GM23248 (cell line): ENCODE results near the gene STKLD1. TPM values are rescaled to one million over a fixed set of nuclear protein-coding genes. Genes with fewer than 3 reads are reported as not detected.

Experiments
- DNase-seq: peaks from one replicate; pipeline ENCODE4 v3.0.0-alpha.2; 2015
- H2AFZ ChIP-seq: fragments of 200-600 bp; sonication (generic); 2 replicates; pipeline ENCODE4 v1.6.1; 2016; ENCODE audit warnings: antibody characterized with exemption
- H3F3A ChIP-seq: fragments of 200-600 bp; sonication (generic); 2 replicates; pipeline ENCODE4 v1.6.1; 2016; ENCODE audit warnings: mild to moderate bottlenecking, antibody characterized with exemption, mixed run types; ENCODE audit not compliant: insufficient read depth
- H3K27ac ChIP-seq: fragments of 200-600 bp; sonication (generic); 2 replicates; pipeline ENCODE4 v1.5.1; 2016; ENCODE audit warnings: mild to moderate bottlenecking
- H3K27me3 ChIP-seq: fragments of 200-600 bp; sonication (generic); replicated peaks from 2 replicates; pipeline ENCODE4 v1.6.1; 2016; ENCODE audit warnings: mild to moderate bottlenecking; ENCODE audit not compliant: insufficient read depth
- H3K36me3 ChIP-seq: fragments of 200-600 bp; sonication (generic); 2 replicates; pipeline ENCODE4 v1.6.1; 2016; ENCODE audit warnings: low read depth, mild to moderate bottlenecking
- H3K4me1 ChIP-seq: fragments of 200-600 bp; sonication (generic); 2 replicates; pipeline ENCODE4 v1.6.1; 2016; ENCODE audit warnings: mild to moderate bottlenecking; ENCODE audit not compliant: insufficient read depth
- H3K4me2 ChIP-seq: fragments of 200-600 bp; sonication (generic); one replicate; pipeline ENCODE4 v1.6.1; 2016; ENCODE audit warnings: mild to moderate bottlenecking; ENCODE audit not compliant: unreplicated experiment
- H3K4me3 ChIP-seq: fragments of 200-600 bp; sonication (generic); 2 replicates; pipeline ENCODE4 v1.5.1; 2016; ENCODE audit warnings: mild to moderate bottlenecking
- H3K79me2 ChIP-seq: fragments of 200-600 bp; sonication (generic); 2 replicates; pipeline ENCODE4 v1.6.1; 2016; ENCODE audit warnings: mild to moderate bottlenecking; ENCODE audit not compliant: insufficient read depth
- H3K9ac ChIP-seq: fragments of 200-600 bp; sonication (generic); 2 replicates; pipeline ENCODE4 v1.6.1; 2016; ENCODE audit warnings: mild to moderate bottlenecking
- H3K9me2 ChIP-seq: fragments of 200-600 bp; sonication (generic); 2 replicates; pipeline ENCODE4 v1.6.1; 2016; ENCODE audit warnings: mixed run types, mild to moderate bottlenecking, moderate library complexity; ENCODE audit not compliant: insufficient read depth
- H3K9me3 ChIP-seq: fragments of 200-600 bp; sonication (generic); one replicate; pipeline ENCODE4 v1.6.1; 2017; ENCODE audit warnings: low read depth
- H4K20me1 ChIP-seq: fragments of 200-600 bp; sonication (generic); 2 replicates; pipeline ENCODE4 v1.6.0; 2016; ENCODE audit not compliant: insufficient read depth
- EZH2 ChIP-seq: fragments of 200-600 bp; sonication (generic); IDR thresholded peaks from 2 replicates; pipeline ENCODE4 v1.6.1; 2018; ENCODE audit warnings: antibody characterized with exemption, mild to moderate bottlenecking; ENCODE audit not compliant: insufficient read depth, poor library complexity, severe bottlenecking
- EZH2phosphoT487 ChIP-seq: fragments of 200-600 bp; sonication (generic); IDR thresholded peaks from 2 replicates; pipeline ENCODE4 v1.6.1; 2018; ENCODE audit warnings: antibody characterized with exemption, moderate library complexity, mild to moderate bottlenecking, low read depth; ENCODE audit not compliant: insufficient read depth
- WGBS, 2 experiments: methylation state at CpG; one replicate each; pipeline ENCODE4 v1.1.6; 2015 to 2017; ENCODE audit warnings: low lambda C conversion rate in 2 of 2, low coverage in 1 of 2; ENCODE audit errors: missing lambda C conversion rate in 2 of 2; 5-methylcytosine and 5-hydroxymethylcytosine counted together
- in situ Hi-C: fragments of 300-500 bp; cut with MboI; formaldehyde crosslinking; loops from 2 replicates; pipeline ENCODE4 v1.15.0; 2020
- polyA plus RNA-seq: library from polyadenylated mRNA; unstranded; fragments of >200 nt; fragmentation: Nextera tagmentation; extraction: Ambion mirVana; gene quantifications from 2 replicates; pipeline ENCODE4 v1.2.1, GENCODE V29; 2016
- total RNA-seq: library from RNA; depleted of rRNA; stranded (reverse); fragments of >200 nt; shearing (Covaris generic); gene quantifications from 2 replicates; pipeline ENCODE4 v1.2.3, GENCODE V29; 2014

Gene STKLD1
- total and polyA plus RNA-seq, 2 experiments from 2014 or later = 0.32 to 0.38 TPM

- H4K20me1 ChIP-seq = no peaks in the 10 kb centered on the region
- no peaks in the 10 kb centered on the region for H3K9me2 ChIP-seq
- H3K79me2 ChIP-seq = peaks cover 17% of the 10 kb centered on the region
- 90 to 95% methylated on average over 5 of the region's 5 CpGs for WGBS, 2 experiments
- no peak overlapping the region for H3K4me2 ChIP-seq
- H3K36me3 ChIP-seq = peaks cover 14% of the 10 kb centered on the region; the same call in 1 of the 2 replicates
- peaks cover 8% of the 10 kb centered on the region; the same call in 1 of the 2 replicates for H3K4me1 ChIP-seq
- H3K27me3 ChIP-seq = no peaks in the 10 kb centered on the region
- no peak overlapping the region for H2AFZ ChIP-seq
- H3K9ac ChIP-seq = no peak overlapping the region
- in situ Hi-C loops = no loop called here
- H3K27ac ChIP-seq = no peak overlapping the region
- no peak overlapping the region for H3K4me3 ChIP-seq
- DNase-seq = no peak
- no peaks in the 10 kb centered on the region for H3K9me3 ChIP-seq
- TF ChIP-seq EZH2 (no peak), EZH2phosphoT487 (no peak)
- H3F3A ChIP-seq = peaks cover 15% of the 10 kb centered on the region
These were observed 36.5 kb upstream of the STKLD1 start for GRCh38 chr9:133339641-133340040.

- 78 to 83% methylated on average over 3 of the region's 3 CpGs for WGBS, 2 experiments
These were observed 35.9 kb upstream of the STKLD1 start for GRCh38 chr9:133340256-133340655.

GRCh38 chr9:133340916-133341315 is 35.2 kb upstream of the STKLD1 start:
- Histone ChIP-seq H3K4me2 (no peak overlapping the region), H3K9me2 (no peaks in the 10 kb centered on the region), H3K27me3 (no peaks in the 10 kb centered on the region), H3K36me3 (peaks cover 14% of the 10 kb centered on the region; the same call in 1 of the 2 replicates), H4K20me1 (no peaks in the 10 kb centered on the region), H3K9me3 (no peaks in the 10 kb centered on the region), H3K4me1 (0 out of 2 replicates have a peak, but pooled peaks cover 3% of the 10 kb centered on the region), H3K4me3 (no peak overlapping the region), H3K9ac (no peak overlapping the region), H3F3A (peaks cover 15% of the 10 kb centered on the region), H3K79me2 (peaks cover 17% of the 10 kb centered on the region), H3K27ac (no peak overlapping the region), H2AFZ (no peak overlapping the region)
- in situ Hi-C loops = no loop called here
- WGBS, 2 experiments = 87 to 93% methylated on average over 11 to 13 of the region's 13 CpGs
- DNase-seq = no peak
- TF ChIP-seq EZH2 = no peak
- no peak for TF ChIP-seq EZH2phosphoT487

More at GRCh38 chr9:133340256-133340655, 35.9 kb upstream of the STKLD1 start:
- DNase-seq = no peak
- Histone ChIP-seq H3K4me1 (0 out of 2 replicates have a peak, but pooled peaks cover 3% of the 10 kb centered on the region), H2AFZ (no peak overlapping the region), H3K27ac (no peak overlapping the region), H3K79me2 (peaks cover 17% of the 10 kb centered on the region), H3K4me3 (no peak overlapping the region), H3K36me3 (peaks cover 14% of the 10 kb centered on the region; the same call in 1 of the 2 replicates), H3K27me3 (no peaks in the 10 kb centered on the region), H4K20me1 (no peaks in the 10 kb centered on the region), H3K9me2 (no peaks in the 10 kb centered on the region), H3K9ac (no peak overlapping the region), H3K9me3 (no peaks in the 10 kb centered on the region), H3F3A (peaks cover 15% of the 10 kb centered on the region), H3K4me2 (no peak overlapping the region)
- in situ Hi-C loops = no loop called here
- TF ChIP-seq EZH2phosphoT487 (no peak), EZH2 (no peak)

- Histone ChIP-seq H3K36me3 (peaks cover 14% of the 10 kb centered on the region; the same call in 1 of the 2 replicates), H3K27me3 (no peaks in the 10 kb centered on the region), H3K9ac (no peak overlapping the region), H3K27ac (no peak overlapping the region), H3F3A (peaks cover 15% of the 10 kb centered on the region), H3K9me2 (no peaks in the 10 kb centered on the region), H4K20me1 (no peaks in the 10 kb centered on the region), H3K4me2 (no peak overlapping the region), H2AFZ (no peak overlapping the region), H3K4me1 (0 out of 2 replicates have a peak, but pooled peaks cover 6% of the 10 kb centered on the region), H3K9me3 (no peaks in the 10 kb centered on the region), H3K4me3 (no peak overlapping the region), H3K79me2 (peaks cover 23% of the 10 kb centered on the region)
- 83 to 88% methylated on average over 13 to 15 of the region's 15 CpGs for WGBS, 2 experiments
- no peak for DNase-seq
- in situ Hi-C loops = no loop called here
- TF ChIP-seq EZH2 (no peak), EZH2phosphoT487 (no peak)
These were observed 34.6 kb upstream of the STKLD1 start for GRCh38 chr9:133341369-133342068.
